ENCODE measurements around the gene ADISSP.

ADISSP gene

GRCh38 chr20:3728354-3728753, 39.2 kb downstream of the ADISSP start:
- Histone ChIP-seq H3K4me3 (ENCODE audit: insufficient read depth, low read length, poor library complexity, severe bottlenecking) (no peak overlapping the region), H3K79me2 (ENCODE audit: insufficient read depth, low read length) (no peaks in the 10 kb centered on the region), H3K27ac (ENCODE audit: low read depth, low read length) (no peak overlapping the region), H3K36me3 (ENCODE audit: low read length) (no peaks in the 10 kb centered on the region), H2AFZ (ENCODE audit: low read depth, low read length, severe bottlenecking) (no peak overlapping the region), H3K27me3 (ENCODE audit: low read length) (no peaks in the 10 kb centered on the region), H3F3A (ENCODE audit: insufficient read depth) (no peaks in the 10 kb centered on the region), H3K9ac (ENCODE audit: low read length) (no peak overlapping the region), H4K20me1 (ENCODE audit: low read depth, low read length) (no peaks in the 10 kb centered on the region), H3K9me3 (ENCODE audit: insufficient read depth, low read length) (no peaks in the 10 kb centered on the region), H3K4me2 (ENCODE audit: low read depth, low read length, poor library complexity, severe bottlenecking) (no peak overlapping the region), H3K9me2 (replicated peaks; ENCODE audit: insufficient read depth, low read length) (no peaks in the 10 kb centered on the region)
- no peak for TF ChIP-seq CTCF (IDR thresholded peaks at IDR 0.05; ENCODE audit: insufficient read depth, low read length, poor library complexity, severe bottlenecking)
- TF ChIP-seq EZH2phosphoT487 (conservative IDR thresholded peaks at IDR 0.05; ENCODE audit: low read length), result no peak

GRCh38 chr20:3727401-3728021, 40.0 kb downstream of the ADISSP start:
- no peak overlapping the region for H3K9ac ChIP-seq (ENCODE audit: low read length)
- TF ChIP-seq EZH2phosphoT487 (conservative IDR thresholded peaks at IDR 0.05; ENCODE audit: low read length) (no peak), CTCF (IDR thresholded peaks at IDR 0.05; ENCODE audit: insufficient read depth, low read length, poor library complexity, severe bottlenecking) (no peak)
- no peak overlapping the region for H3K4me2 ChIP-seq (ENCODE audit: low read depth, low read length, poor library complexity, severe bottlenecking)
- H3K4me3 ChIP-seq (ENCODE audit: insufficient read depth, low read length, poor library complexity, severe bottlenecking), result no peak overlapping the region
- H2AFZ ChIP-seq (ENCODE audit: low read depth, low read length, severe bottlenecking), result no peak overlapping the region
- H3K9me2 ChIP-seq (replicated peaks; ENCODE audit: insufficient read depth, low read length), result no peaks in the 10 kb centered on the region
- no peaks in the 10 kb centered on the region for H3K36me3 ChIP-seq (ENCODE audit: low read length)
- H3K27me3 ChIP-seq (ENCODE audit: low read length), result no peaks in the 10 kb centered on the region
- H3K27ac ChIP-seq (ENCODE audit: low read depth, low read length), result no peak overlapping the region
- H3K9me3 ChIP-seq (ENCODE audit: insufficient read depth, low read length), result no peaks in the 10 kb centered on the region
- no peaks in the 10 kb centered on the region for H4K20me1 ChIP-seq (ENCODE audit: low read depth, low read length)
- H3K79me2 ChIP-seq (ENCODE audit: insufficient read depth, low read length), result no peaks in the 10 kb centered on the region
- H3F3A ChIP-seq (ENCODE audit: insufficient read depth), result no peaks in the 10 kb centered on the region

GRCh38 chr20:3724356-3724755, 43.2 kb downstream of the ADISSP start:
- Histone ChIP-seq H3K27me3 (ENCODE audit: low read length) (no peaks in the 10 kb centered on the region), H3F3A (ENCODE audit: insufficient read depth) (no peaks in the 10 kb centered on the region), H3K9me3 (ENCODE audit: insufficient read depth, low read length) (no peaks in the 10 kb centered on the region), H3K36me3 (ENCODE audit: low read length) (no peaks in the 10 kb centered on the region), H3K27ac (ENCODE audit: low read depth, low read length) (no peak overlapping the region), H3K9ac (ENCODE audit: low read length) (no peak overlapping the region), H3K4me2 (ENCODE audit: low read depth, low read length, poor library complexity, severe bottlenecking) (no peak overlapping the region), H3K4me3 (ENCODE audit: insufficient read depth, low read length, poor library complexity, severe bottlenecking) (no peak overlapping the region), H3K79me2 (ENCODE audit: insufficient read depth, low read length) (no peaks in the 10 kb centered on the region), H3K9me2 (replicated peaks; ENCODE audit: insufficient read depth, low read length) (no peaks in the 10 kb centered on the region), H2AFZ (ENCODE audit: low read depth, low read length, severe bottlenecking) (no peak overlapping the region), H4K20me1 (ENCODE audit: low read depth, low read length) (no peaks in the 10 kb centered on the region)
- no peak for TF ChIP-seq EZH2phosphoT487 (conservative IDR thresholded peaks at IDR 0.05; ENCODE audit: low read length)
- TF ChIP-seq CTCF (IDR thresholded peaks at IDR 0.05; ENCODE audit: insufficient read depth, low read length, poor library complexity, severe bottlenecking), result no peak

Measured in SU-DHL-6 (cell line).